Stimulated activated memory B cell treated with anti-CD40 and anti-IgM and Interleukin-4, amounts not matched to agents 10 μg/mL and 1 μg/mL and 100 μg/mL, for 72 hours (primary cell): ENCODE measurements around the gene ATXN3L.

Experiments
- ATAC-seq: fragments of 150-1000 bp; cut with Tn5 transposase; 2 replicates; pipeline ENCODE4 v1.10.0; 2021
- H3K27ac Mint-ChIP-seq: one replicate; pipeline ENCODE4 v1.8.0; 2022; ENCODE audit warnings: mild to moderate bottlenecking, mixed read lengths
- H3K27me3 Mint-ChIP-seq: one replicate; pipeline ENCODE4 v1.8.0; 2022; ENCODE audit warnings: mixed read lengths
- H3K36me3 Mint-ChIP-seq: one replicate; pipeline ENCODE4 v1.8.0; 2022; ENCODE audit warnings: mixed read lengths
- H3K4me1 Mint-ChIP-seq: one replicate; pipeline ENCODE4 v1.8.0; 2022; ENCODE audit warnings: mixed read lengths
- H3K4me3 Mint-ChIP-seq: one replicate; pipeline ENCODE4 v1.8.0; 2022; ENCODE audit warnings: mild to moderate bottlenecking, moderate library complexity, mixed read lengths
- H3K9me3 Mint-ChIP-seq: one replicate; pipeline ENCODE4 v1.8.0; 2022; ENCODE audit warnings: mixed read lengths

The ATXN3L gene

GRCh38 chrX:13285693-13286092 is 34.2 kb downstream of the ATXN3L start:
- Mint-ChIP-seq H3K4me1 (peaks cover 17% of the 10 kb centered on the region), H3K36me3 (no peaks in the 10 kb centered on the region), H3K27ac (no peak overlapping the region), H3K9me3 (peaks cover 5% of the 10 kb centered on the region), H3K4me3 (no peak overlapping the region), H3K27me3 (no peaks in the 10 kb centered on the region)
- ATAC-seq, result no peak

GRCh38 chrX:13285229-13285628 is 34.6 kb downstream of the ATXN3L start:
- Mint-ChIP-seq H3K27ac (no peak overlapping the region), H3K4me3 (no peak overlapping the region), H3K27me3 (no peaks in the 10 kb centered on the region), H3K36me3 (no peaks in the 10 kb centered on the region), H3K9me3 (peaks cover 5% of the 10 kb centered on the region), H3K4me1 (peaks cover 14% of the 10 kb centered on the region)
- ATAC-seq, result no peak

- Mint-ChIP-seq H3K9me3 (peaks cover 5% of the 10 kb centered on the region), H3K27me3 (no peaks in the 10 kb centered on the region), H3K4me1 (peaks cover 9% of the 10 kb centered on the region), H3K4me3 (no peak overlapping the region), H3K36me3 (no peaks in the 10 kb centered on the region), H3K27ac (no peak overlapping the region)
- ATAC-seq, result no peak
Measured at GRCh38 chrX:13284570-13284969, 35.3 kb downstream of the ATXN3L start.

- Mint-ChIP-seq H3K4me1 (peaks cover 9% of the 10 kb centered on the region), H3K27ac (peak overlapping the region; percentile 49), H3K4me3 (no peak overlapping the region), H3K36me3 (no peaks in the 10 kb centered on the region), H3K9me3 (peaks cover 5% of the 10 kb centered on the region), H3K27me3 (no peaks in the 10 kb centered on the region)
- no peak for ATAC-seq
Measured at GRCh38 chrX:13283950-13284546, 35.8 kb downstream of the ATXN3L start.

GRCh38 chrX:13283512-13283911 is 36.3 kb downstream of the ATXN3L start:
- H3K27ac Mint-ChIP-seq, result peak overlapping the region; percentile 49
- peak; percentile 72 for ATAC-seq

GRCh38 chrX:13281289-13281688 is 38.6 kb downstream of the ATXN3L start:
- Mint-ChIP-seq H3K36me3 (no peaks in the 10 kb centered on the region), H3K27me3 (no peaks in the 10 kb centered on the region), H3K4me3 (no peak overlapping the region), H3K9me3 (peaks cover 5% of the 10 kb centered on the region), H3K27ac (no peak overlapping the region), H3K4me1 (peaks cover 9% of the 10 kb centered on the region)
- no peak for ATAC-seq

More at GRCh38 chrX:13283512-13283911, 36.3 kb downstream of the ATXN3L start:
- Mint-ChIP-seq H3K4me1 (peaks cover 9% of the 10 kb centered on the region), H3K9me3 (peaks cover 5% of the 10 kb centered on the region), H3K4me3 (no peak overlapping the region), H3K27me3 (no peaks in the 10 kb centered on the region), H3K36me3 (no peaks in the 10 kb centered on the region)

GRCh38 chrX:13279279-13280018 is 40.4 kb downstream of the ATXN3L start:
- H3K9me3 Mint-ChIP-seq, result peaks cover 2% of the 10 kb centered on the region
- H3K4me1 Mint-ChIP-seq, result peaks cover 9% of the 10 kb centered on the region
- no peaks in the 10 kb centered on the region for H3K36me3 Mint-ChIP-seq
- H3K27ac Mint-ChIP-seq, result no peak overlapping the region
- no peak overlapping the region for H3K4me3 Mint-ChIP-seq
- no peaks in the 10 kb centered on the region for H3K27me3 Mint-ChIP-seq
- no peak for ATAC-seq

GRCh38 chrX:13277539-13277938 is 42.3 kb downstream of the ATXN3L start:
- H3K9me3 Mint-ChIP-seq, result peaks cover 2% of the 10 kb centered on the region
- H3K4me3 Mint-ChIP-seq, result no peak overlapping the region
- H3K4me1 Mint-ChIP-seq, result no peaks in the 10 kb centered on the region

GRCh38 chrX:13276991-13277390 is 42.9 kb downstream of the ATXN3L start:
- Mint-ChIP-seq H3K27me3 (no peaks in the 10 kb centered on the region), H3K36me3 (no peaks in the 10 kb centered on the region), H3K4me3 (no peak overlapping the region), H3K9me3 (no peaks in the 10 kb centered on the region), H3K27ac (no peak overlapping the region), H3K4me1 (no peaks in the 10 kb centered on the region)
- no peak for ATAC-seq

More at GRCh38 chrX:13277539-13277938, 42.3 kb downstream of the ATXN3L start:
- Mint-ChIP-seq H3K27ac (no peak overlapping the region), H3K36me3 (no peaks in the 10 kb centered on the region), H3K27me3 (no peaks in the 10 kb centered on the region)
- ATAC-seq, result no peak

- Mint-ChIP-seq H3K4me3 (no peak overlapping the region), H3K27ac (no peak overlapping the region), H3K9me3 (no peaks in the 10 kb centered on the region), H3K4me1 (no peaks in the 10 kb centered on the region), H3K27me3 (no peaks in the 10 kb centered on the region), H3K36me3 (no peaks in the 10 kb centered on the region)
- no peak for ATAC-seq
Measured at GRCh38 chrX:13275031-13275430, 44.8 kb downstream of the ATXN3L start.

GRCh38 chrX:13272426-13272825 is 47.4 kb downstream of the ATXN3L start:
- H3K27me3 Mint-ChIP-seq, result no peaks in the 10 kb centered on the region
- no peaks in the 10 kb centered on the region for H3K4me1 Mint-ChIP-seq
- no peaks in the 10 kb centered on the region for H3K36me3 Mint-ChIP-seq
- ATAC-seq, result no peak
- no peak overlapping the region for H3K4me3 Mint-ChIP-seq
- H3K9me3 Mint-ChIP-seq, result no peaks in the 10 kb centered on the region
- no peak overlapping the region for H3K27ac Mint-ChIP-seq

- Mint-ChIP-seq H3K27ac (no peak overlapping the region), H3K4me3 (no peak overlapping the region), H3K36me3 (no peaks in the 10 kb centered on the region), H3K4me1 (no peaks in the 10 kb centered on the region), H3K27me3 (no peaks in the 10 kb centered on the region), H3K9me3 (no peaks in the 10 kb centered on the region)
- no peak for ATAC-seq
Measured at GRCh38 chrX:13271511-13271910, 48.3 kb downstream of the ATXN3L start.

GRCh38 chrX:13270360-13270759 is 49.5 kb downstream of the ATXN3L start:
- no peaks in the 10 kb centered on the region for H3K4me1 Mint-ChIP-seq
- H3K4me3 Mint-ChIP-seq, result no peak overlapping the region
- H3K9me3 Mint-ChIP-seq, result no peaks in the 10 kb centered on the region
- no peaks in the 10 kb centered on the region for H3K27me3 Mint-ChIP-seq
- no peaks in the 10 kb centered on the region for H3K36me3 Mint-ChIP-seq
- H3K27ac Mint-ChIP-seq, result no peak overlapping the region
- no peak for ATAC-seq

GRCh38 chrX:13268874-13269273 is 51.0 kb downstream of the ATXN3L start:
- Mint-ChIP-seq H3K9me3 (no peaks in the 10 kb centered on the region), H3K27ac (no peak overlapping the region), H3K4me3 (no peak overlapping the region), H3K4me1 (peaks cover 1% of the 10 kb centered on the region), H3K27me3 (no peaks in the 10 kb centered on the region), H3K36me3 (no peaks in the 10 kb centered on the region)
- no peak for ATAC-seq
